NCI-H2107 treated with DMSO at 0.1 percent for 48 hours (cell line): ENCODE results near the gene PTPN6.

Experiments
- DNase-seq: peaks from one replicate; lab custom pipeline; 2025; ENCODE audit not compliant: unreplicated experiment; lab: John Stamatoyannopoulos, UW

Gene PTPN6

DNA sequence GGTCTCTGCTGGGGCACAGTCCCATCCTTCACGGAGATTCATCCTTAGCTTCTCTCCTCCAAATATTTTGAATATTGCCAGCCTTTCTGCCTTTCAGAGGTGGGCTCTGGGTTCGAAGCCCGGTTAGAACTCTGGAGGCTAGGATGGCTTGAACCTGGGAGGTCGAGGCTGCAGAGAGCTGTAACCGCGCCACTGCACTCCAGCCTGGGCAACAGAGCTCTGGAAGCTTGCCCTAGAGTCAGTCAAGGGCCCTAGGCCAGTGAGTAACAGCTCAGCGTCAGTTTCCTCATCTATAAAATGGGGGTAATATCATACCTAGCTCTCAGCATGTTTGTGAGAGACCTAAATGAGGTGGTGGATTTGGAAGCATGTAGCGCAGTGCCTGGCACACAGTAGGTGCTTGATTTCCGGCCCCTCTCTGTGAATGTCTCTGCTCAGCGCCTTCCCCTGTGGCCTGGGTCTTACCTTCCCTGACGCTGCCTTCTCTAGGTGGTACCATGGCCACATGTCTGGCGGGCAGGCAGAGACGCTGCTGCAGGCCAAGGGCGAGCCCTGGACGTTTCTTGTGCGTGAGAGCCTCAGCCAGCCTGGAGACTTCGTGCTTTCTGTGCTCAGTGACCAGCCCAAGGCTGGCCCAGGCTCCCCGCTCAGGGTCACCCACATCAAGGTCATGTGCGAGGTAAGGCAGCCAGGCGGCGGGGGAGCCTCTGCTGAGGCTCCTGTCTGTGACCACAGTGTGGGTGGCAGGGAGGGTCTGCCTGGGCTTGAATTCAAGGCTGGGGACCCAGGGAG, 3.4 kb downstream of the PTPN6 start:
- DNase-seq = no peak

DNA sequence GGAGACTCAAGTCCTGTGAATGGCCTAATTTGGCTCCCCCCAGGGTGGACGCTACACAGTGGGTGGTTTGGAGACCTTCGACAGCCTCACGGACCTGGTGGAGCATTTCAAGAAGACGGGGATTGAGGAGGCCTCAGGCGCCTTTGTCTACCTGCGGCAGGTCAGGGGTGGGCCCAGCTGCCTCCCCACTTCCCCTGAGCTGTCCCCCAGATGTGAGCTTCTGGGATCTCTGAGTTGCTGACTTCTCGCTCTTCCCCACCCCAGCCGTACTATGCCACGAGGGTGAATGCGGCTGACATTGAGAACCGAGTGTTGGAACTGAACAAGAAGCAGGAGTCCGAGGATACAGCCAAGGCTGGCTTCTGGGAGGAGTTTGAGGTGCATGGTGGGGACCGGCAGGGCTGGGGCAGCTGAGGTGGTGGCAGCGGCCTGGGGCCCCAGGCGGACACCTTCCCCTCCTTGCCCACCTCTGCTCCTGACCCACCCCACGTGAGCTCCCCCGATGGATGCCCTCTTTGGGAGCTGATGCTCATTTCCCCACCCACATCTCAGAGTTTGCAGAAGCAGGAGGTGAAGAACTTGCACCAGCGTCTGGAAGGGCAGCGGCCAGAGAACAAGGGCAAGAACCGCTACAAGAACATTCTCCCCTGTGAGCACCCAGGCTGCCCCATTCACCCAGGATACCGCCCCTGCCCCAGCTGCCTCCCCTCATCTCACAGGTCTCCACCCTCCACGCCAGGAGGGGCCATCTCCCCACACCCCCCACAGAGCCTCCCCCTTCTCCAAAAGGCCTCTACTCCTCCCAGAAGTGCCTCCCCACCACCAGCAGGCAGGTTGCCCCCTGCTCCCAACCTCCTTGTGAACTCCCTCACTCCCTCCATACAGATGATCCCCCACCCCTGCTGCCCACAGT, 4.2 kb downstream of the PTPN6 start:
- no peak for DNase-seq

- no peak for DNase-seq
Observed at GRCh38 chr12:6956021-6956727, 5.0 kb downstream of the PTPN6 start.

- DNase-seq = no peak
Observed at GRCh38 chr12:6957151-6957701, 6.1 kb downstream of the PTPN6 start.

DNA sequence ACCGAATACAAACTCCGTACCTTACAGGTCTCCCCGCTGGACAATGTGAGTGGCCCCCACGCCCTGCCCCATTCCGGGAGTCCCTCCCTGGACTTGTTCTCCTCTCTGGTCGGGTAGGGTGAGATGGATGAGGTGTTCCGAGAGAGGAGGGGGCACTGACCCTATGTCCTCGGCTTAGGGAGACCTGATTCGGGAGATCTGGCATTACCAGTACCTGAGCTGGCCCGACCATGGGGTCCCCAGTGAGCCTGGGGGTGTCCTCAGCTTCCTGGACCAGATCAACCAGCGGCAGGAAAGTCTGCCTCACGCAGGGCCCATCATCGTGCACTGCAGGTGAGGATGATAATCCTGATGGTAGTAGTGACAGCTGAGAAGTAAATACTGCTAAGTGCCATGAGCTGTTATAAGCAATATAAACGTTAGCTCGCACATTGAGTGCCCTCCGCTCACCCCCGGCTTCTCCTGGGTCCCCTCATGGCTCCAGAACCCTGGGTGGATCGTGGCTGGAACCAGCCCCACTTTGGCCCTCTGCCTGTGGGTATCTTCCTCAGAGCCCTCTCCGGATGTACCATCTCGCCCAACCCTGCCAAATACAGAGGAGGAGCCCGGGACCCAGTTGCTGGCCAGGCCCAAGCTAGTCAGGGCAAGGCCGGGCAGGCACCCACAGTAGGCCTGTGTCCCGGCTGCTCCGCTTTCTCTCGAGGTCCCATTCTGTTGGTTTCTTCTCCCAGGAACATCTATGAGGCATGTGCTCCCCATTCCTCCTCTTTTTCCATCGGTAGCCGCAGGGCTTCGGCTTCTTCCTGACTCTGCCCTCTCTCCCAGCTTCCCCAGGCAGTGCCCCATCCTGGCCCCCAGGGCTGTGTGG, 6.8 kb downstream of the PTPN6 start:
- DNase-seq = no peak

- no peak for DNase-seq
Observed at GRCh38 chr12:6958609-6959057, 7.5 kb downstream of the PTPN6 start.

- DNase-seq = no peak
Observed at GRCh38 chr12:6959058-6959804, 8.1 kb downstream of the PTPN6 start.

- no peak for DNase-seq
Observed at GRCh38 chr12:6959805-6960592, 8.8 kb downstream of the PTPN6 start.

- no peak for DNase-seq
Observed at GRCh38 chr12:6960593-6961277, 9.6 kb downstream of the PTPN6 start.

DNA sequence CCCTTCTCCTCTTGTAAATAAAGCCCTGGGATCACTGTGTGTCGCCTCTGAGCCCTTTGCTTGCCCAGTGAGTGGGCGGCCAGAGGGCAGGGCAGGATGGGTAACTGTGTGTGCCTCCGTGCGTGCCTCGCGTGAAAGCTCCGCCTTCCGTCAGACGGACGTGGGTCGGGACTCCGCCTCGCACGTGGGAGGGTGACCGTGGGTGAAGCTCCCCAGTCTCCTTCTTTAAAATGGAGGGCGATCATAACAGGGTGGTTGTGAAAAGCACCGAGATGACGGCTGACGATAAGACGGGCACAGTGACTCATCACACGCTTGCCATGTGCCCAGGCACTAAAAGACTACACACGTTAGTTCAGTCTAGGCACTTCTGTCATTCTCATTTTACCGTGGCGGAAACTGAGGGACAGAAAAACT, 10.1 kb downstream of the PTPN6 start:
- no peak for DNase-seq

DNA sequence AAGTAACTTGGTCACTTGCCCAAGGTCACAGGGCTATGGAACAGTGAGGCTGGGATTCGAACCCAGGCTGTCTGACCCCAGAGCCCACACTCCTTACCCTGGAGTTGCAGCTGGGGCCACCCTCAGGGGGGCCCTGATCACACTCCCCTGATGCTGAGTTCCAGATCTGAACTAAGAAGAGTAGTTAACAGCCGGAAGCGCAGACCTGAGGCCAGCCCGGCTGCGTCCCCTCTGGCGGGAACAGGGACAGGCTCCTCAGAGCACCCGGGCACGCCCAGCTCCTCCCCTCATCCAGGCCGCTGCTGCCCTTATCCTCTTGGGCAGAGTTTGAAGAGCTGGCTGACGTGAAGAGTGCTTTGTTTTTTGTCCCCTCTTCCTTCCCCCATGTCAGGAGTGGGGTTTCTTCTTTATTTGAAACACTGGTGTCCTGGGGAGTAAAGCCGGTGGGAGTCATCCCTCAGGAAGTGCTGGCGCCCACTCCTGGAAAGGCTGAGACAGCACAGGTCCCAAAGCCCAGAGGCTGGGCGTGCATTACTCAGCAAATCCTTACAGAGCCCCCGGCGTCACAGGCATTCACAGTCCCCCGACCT, 10.6 kb downstream of the PTPN6 start:
- peak; percentile 93 for DNase-seq

DNA sequence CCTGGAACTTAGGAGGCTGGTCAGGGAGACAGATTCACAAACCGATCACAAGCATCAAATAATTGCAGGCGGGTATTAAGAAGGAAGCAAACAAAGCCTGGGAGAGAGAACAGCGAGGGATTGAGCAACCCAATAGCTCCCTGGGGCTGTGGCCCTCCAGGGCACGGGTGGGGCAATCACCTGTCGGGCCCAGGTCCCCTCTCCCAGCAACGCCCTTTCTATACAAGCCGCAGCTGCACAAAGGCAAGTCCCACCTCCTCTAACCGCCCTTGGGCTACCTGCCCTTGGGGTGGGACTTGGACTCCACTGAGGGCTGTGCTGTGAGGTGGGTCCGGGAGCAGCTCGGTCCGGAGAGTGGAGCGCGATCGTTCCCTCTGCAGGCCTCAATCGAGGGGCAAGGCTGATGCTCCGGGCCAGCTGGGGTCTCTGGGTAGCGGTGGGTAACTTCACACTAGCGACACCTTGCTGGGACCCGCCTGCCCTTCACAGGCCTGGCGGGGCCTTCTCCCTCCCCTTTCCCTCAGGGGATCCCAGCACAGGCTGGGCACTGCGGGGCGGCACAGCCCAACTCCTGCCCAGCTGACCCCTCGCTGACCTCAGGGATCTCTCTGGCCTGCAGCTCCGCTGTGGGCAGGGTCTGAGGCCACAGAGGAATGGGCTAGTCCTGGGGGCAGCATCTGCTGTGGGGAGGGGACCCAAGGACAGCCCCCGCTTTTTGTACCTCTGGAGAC, 11.3 kb downstream of the PTPN6 start:
- peak; percentile 93 for DNase-seq

GRCh38 chr12:6963016-6963731, 12.0 kb downstream of the PTPN6 start:
- DNase-seq = peak; percentile 92

- DNase-seq = peak; percentile 29
Observed at GRCh38 chr12:6963791-6964413, 12.7 kb downstream of the PTPN6 start.

DNA sequence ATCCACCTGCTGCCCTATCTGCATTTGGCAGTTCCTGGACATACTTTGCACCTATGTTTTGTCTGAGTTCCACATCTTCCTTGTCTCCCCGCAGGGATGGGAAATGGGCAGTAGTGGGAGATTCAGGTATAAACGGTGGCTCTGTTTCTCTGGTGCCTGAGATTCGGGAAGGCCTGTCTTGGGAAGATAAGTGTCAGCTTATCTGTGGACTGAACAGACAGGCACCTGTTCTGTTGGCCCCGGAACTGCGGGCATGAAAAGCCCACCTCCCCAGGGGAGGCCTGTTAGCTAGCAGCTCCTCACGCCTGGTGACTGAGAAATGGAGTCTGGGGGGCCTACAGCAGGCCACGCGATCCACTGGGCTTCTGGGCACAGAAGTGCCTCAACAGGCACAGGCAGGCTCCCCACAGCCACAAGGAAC, 13.5 kb downstream of the PTPN6 start:
- DNase-seq = no peak
